HTR-8/SVneo (cell line): ENCODE data around the gene PKP1.

Source experiments
- DNase-seq: peaks from one replicate; pipeline ENCODE4 v3.0.0; 2011; ENCODE audit warnings: low spot score, mixed read lengths; ENCODE audit not compliant: insufficient read length
- FAIRE-seq: peaks from 2 replicates; lab custom pipeline; 2011; peaks lifted over from hg19 to GRCh38; lab: Jason Lieb, UNC

PKP1 gene

DNA sequence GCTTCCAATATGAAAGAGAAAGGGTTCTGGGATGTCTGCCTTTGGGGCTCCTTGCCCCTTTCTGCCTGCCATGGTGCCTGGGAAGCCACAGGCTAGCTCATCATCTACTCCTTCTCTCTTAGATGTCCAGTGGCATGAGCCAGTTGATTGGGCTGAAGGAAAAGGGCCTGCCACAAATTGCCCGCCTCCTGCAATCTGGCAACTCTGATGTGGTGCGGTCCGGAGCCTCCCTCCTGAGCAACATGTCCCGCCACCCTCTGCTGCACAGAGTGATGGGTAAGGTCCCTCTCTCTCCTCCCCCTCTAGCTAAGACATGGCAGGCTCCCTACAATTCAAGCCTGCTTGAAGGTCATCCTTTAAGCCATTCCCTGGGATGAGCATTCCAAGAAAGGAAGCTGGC is 41.0 kb downstream of the PKP1 start:
- no peak for FAIRE-seq

DNA sequence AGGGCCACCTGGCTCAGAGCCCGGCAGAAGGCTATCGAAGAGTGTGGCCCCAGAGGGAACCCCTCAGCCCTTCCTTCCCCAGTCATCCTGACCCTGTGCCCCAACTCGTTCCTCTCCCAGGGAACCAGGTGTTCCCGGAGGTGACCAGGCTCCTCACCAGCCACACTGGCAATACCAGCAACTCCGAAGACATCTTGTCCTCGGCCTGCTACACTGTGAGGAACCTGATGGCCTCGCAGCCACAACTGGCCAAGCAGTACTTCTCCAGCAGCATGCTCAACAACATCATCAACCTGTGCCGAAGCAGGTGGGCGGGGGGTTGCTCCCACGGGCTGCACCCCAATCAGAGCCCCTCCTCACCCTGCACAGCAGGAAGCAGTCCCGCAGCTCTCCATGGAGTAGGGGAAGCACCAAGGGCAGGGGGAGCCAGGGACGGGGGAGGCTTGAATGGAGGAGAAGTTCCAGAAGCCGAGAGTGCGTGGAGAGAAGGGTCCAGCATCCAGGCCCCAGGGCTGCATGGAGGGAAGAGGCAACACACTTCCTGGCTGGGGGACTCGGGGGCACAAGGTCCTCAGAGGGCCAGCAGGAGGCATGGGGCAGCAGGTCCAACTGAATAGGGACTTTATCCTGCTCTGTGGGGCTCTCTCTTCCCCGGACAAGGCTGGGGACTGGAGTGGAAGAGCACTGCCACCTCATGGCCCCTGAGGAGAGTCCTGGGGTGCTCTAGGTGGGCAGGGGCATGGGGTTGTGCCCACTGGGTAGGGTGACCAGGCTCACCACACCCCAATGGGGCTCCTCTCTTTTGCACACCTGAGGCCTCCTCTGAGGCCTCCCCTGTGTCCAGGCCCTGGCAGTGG is 41.7 kb downstream of the PKP1 start:
- no peak for DNase-seq

More for the DNA sequence above, 41.0 kb downstream of the PKP1 start:
- no peak for DNase-seq

DNA sequence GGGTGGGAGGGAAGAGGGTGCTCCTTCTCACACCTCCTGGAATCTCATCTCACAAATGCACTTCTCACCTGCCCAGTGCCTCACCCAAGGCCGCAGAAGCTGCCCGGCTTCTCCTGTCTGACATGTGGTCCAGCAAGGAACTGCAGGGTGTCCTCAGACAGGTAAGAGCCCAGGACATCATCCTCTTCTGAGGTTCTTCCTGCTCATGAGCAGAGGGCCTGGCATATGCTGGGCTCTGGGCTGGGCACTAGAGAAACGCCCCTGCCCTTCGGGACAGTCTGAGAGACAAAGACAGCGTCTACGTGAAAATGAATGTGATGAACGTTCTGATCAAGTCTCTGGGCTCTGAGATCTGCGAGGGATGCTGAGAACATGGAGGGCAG is 42.4 kb downstream of the PKP1 start:
- no peak for FAIRE-seq

More for the DNA sequence above, 41.7 kb downstream of the PKP1 start:
- FAIRE-seq, result no peak

DNA sequence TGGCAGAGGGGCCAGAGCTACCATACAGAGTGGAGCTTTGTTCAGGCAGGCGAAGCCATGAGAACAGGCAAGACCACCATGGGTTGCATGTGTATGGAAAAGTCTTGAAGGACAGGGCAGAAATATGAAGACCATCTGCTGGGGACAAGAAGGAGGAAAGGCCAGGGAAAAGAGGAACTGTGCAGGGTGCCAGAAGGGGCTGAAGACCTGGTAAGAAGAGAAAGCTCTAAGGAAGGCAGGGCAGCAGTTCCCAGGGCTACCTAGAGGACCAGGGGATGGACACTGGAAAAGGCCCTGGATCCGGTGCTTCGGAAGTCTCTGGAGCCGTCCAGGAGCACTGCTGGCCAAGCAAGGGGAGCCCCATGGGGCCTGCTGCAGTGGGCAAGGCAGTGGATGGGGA is 43.4 kb downstream of the PKP1 start:
- DNase-seq (no peak), FAIRE-seq (no peak)

More for the DNA sequence above, 42.4 kb downstream of the PKP1 start:
- DNase-seq, result no peak

- DNase-seq, result no peak
- FAIRE-seq, result no peak
Observed at GRCh38 chr1:201327687-201328240, 44.5 kb downstream of the PKP1 start.

DNA sequence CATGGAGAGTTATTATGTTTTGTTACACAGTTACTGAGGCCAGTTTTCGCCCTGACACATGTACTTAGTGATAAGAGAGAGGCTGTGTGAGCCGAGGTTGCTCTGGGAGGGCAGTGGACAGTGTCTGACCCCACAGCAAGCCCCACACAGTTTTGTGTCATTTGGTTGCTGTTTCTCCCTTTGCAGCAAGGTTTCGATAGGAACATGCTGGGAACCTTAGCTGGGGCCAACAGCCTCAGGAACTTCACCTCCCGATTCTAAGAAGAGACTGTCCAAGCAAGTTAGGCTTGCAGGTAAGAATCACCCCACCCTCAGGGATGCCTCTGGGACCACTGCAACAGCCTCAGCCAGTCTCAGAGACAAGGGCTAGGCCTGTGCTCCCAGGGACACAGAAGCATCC is 45.3 kb downstream of the PKP1 start:
- DNase-seq (no peak), FAIRE-seq (no peak)

- DNase-seq, result no peak
- FAIRE-seq, result no peak
Observed at GRCh38 chr1:201329286-201329685, 46.0 kb downstream of the PKP1 start.

DNA sequence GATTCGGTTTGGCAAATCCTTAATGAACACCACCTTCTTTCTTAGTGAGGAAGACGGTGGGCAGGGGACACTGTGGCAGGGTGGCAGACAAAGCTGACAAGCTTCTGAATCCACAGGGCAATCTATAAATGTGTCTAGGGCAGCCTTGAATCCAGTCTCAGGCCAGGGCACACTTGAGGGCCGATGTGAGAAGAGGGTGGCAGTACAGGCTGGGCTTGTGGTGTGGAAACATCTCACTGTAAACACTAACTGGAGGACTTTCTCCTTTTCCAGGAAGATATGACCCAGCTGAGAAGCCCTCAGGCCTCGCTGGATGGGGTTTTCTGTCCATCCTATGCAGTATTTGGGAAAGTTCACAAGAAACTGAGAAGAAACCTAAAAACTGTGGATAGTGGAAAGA is 46.5 kb downstream of the PKP1 start:
- no peak for DNase-seq
- no peak for FAIRE-seq

DNA sequence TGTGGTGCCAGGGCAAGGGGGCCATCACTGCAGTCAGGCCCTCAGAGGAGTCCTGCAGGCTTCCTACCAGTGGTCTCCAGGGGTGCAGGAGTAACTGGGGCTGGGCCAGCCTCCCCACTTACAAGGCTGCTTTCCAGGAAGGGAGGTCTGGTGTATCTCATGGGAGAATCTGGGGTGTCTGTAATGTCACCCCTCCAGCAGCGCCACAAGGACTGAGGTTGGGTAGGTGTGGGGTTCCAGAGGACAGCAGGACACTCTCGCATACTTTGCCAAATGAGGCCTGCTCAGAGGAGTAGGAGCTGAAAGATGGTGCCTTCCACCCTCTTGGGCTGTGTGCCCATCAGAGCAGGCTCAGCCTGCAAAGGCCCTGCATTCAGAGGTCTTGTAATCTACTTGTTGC is 47.2 kb downstream of the PKP1 start:
- no peak for FAIRE-seq

GRCh38 chr1:201331166-201331565 is 47.9 kb downstream of the PKP1 start:
- no peak for DNase-seq
- FAIRE-seq, result no peak

More for the DNA sequence above, 47.2 kb downstream of the PKP1 start:
- no peak for DNase-seq

- FAIRE-seq, result no peak
- no peak for DNase-seq
Observed at GRCh38 chr1:201332021-201332420, 48.7 kb downstream of the PKP1 start.

GRCh38 chr1:201332616-201333335 is 49.5 kb downstream of the PKP1 start:
- no peak for FAIRE-seq
- no peak for DNase-seq

DNA sequence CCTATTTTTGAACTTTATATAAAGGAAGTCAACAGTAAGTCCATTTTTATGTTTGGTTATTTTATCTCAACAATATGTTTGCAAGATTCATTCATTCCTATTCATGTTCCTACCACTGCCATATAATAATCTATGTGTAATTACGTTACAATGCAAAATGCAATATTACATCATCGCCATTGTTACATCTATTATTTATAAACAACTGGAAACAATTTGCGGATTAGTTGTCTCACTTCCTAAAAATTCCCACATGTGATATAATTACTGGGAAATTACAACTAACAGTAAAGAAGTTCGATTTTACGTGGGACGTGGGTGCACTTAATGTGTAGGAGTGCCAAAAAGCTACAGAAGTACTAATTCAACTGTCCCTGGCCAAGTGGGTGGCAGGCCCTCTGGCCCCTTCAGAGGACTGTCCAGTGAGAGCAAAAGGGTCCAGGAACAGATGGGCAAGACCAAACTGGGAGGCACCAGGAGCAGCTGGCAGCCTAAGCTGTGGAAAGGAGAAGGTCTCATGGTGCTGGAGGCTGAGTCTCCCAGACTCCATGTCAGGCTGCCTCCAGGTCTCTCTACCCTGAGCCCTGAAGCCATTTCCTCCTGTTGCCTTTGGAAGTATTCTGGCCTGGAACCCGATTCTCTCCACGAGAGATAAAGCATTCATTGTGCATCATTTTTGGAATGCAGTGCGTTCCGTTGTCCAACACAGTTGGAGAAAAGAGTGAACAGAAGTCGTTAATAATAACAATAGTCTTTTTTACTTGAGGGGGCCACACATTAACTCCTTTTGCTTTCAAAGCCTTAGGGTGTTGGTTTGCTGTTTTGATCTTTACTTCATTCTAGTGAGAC is 51.2 kb downstream of the PKP1 start:
- no peak for FAIRE-seq
- no peak for DNase-seq

GRCh38 chr1:201335174-201335870 is 52.0 kb downstream of the PKP1 start:
- DNase-seq, result no peak
- no peak for FAIRE-seq

DNA sequence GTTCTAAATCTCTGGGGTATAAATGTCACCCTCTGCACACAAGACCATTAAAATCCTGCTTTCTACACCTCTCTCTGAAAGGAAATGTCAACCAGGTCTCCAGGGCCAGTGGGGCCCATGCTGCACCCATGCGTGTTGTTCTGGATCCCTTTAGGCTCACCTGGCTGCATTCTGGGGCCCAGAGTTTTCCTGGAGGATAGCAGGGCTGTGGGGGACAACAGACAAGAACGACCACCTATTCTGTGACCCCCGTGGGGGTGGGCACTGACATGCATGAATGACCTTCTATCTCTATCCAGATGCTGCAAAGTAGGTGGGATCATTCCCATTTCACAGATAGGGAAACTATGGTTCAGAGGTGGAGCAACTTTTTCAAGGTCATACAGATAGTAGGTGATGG is 52.6 kb downstream of the PKP1 start:
- no peak for FAIRE-seq

GRCh38 chr1:201336711-201337450 is 53.6 kb downstream of the PKP1 start:
- DNase-seq, result no peak
- FAIRE-seq, result no peak

More for the DNA sequence above, 52.6 kb downstream of the PKP1 start:
- DNase-seq, result no peak

DNA sequence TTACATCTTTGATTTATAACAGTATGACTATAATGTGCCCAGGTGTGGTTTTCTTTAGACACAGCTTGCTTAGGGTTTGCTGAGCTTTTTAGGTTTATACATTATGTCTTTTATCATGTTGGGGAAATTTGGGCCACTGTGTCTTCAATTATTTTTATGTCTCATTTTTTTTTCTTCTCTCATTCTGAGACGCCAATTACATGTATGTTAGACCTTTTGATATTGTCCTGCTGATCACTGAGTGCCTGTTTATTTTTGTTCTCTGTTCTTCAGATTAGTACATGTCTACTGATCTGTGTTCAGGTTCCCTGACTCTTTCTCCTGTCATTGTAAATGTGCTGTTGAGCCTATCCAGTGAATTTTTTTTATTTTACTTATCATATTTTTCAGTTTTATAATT is 58.1 kb downstream of the PKP1 start:
- FAIRE-seq (no peak), DNase-seq (no peak)

- no peak for DNase-seq
- FAIRE-seq, result no peak
Observed at GRCh38 chr1:201344206-201345080, 61.1 kb downstream of the PKP1 start.
